Measurements from ENCODE around the gene PRUNE1. TPM values are rescaled to one million over a fixed set of nuclear protein-coding genes. Genes with fewer than 3 reads are reported as not detected.

PRUNE1 gene
- total RNA-seq, 4 donors from 2014 or later = 24.0 to 35.6 (median 29.1) TPM

DNA sequence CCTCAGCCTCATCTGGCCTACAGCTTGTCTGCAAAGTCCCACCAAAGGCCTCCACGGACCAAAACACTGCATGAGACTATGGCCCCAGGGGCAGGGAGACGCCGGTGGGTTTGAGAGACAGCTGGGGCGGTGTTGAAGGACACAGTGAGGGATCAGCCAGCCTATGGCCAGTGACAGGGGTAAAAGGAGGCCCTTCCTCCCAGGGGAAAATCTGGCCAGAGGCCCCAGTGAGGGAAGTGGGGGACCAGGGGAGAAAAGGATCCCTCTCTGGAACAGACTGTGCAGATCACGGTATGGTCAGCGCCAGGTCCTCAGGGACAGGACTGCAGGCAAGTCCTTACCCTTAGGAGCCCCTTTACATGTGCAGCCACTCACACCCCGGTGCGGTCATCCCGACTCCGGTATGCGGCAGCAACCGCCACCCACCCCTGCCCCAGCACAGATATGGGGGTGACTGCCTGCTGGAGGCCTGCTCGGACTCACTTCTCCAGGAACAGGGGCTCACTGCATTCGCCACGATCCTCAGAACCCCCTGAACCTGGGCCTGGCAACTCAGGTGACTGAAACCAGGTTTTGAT is 34.9 kb upstream of the PRUNE1 start:
- peaks cover 45 to 50% of the 10 kb centered on the region in 2 donors for H3K4me1 ChIP-seq
- peak overlapping the region; percentile 89 to 96 (median 92) for H3K27ac ChIP-seq
- H3K4me3 ChIP-seq = peak overlapping the region; percentile 61 to 91 (median 86)
- no peaks in the 10 kb centered on the region for H3K27me3 ChIP-seq
- no peaks in the 10 kb centered on the region for H3K9me3 ChIP-seq
- peaks cover 0 to 11% of the 10 kb centered on the region in 2 donors for H3K36me3 ChIP-seq
- ATAC-seq (no peak), DNase-seq (peak in 1 of 2 donors; percentile 29)
- in situ Hi-C loops (cut with MboI; ENCODE audit: low sequenced_read_pairs in 4 of 4) = no loop called here
- TF ChIP-seq, protein P1, sequence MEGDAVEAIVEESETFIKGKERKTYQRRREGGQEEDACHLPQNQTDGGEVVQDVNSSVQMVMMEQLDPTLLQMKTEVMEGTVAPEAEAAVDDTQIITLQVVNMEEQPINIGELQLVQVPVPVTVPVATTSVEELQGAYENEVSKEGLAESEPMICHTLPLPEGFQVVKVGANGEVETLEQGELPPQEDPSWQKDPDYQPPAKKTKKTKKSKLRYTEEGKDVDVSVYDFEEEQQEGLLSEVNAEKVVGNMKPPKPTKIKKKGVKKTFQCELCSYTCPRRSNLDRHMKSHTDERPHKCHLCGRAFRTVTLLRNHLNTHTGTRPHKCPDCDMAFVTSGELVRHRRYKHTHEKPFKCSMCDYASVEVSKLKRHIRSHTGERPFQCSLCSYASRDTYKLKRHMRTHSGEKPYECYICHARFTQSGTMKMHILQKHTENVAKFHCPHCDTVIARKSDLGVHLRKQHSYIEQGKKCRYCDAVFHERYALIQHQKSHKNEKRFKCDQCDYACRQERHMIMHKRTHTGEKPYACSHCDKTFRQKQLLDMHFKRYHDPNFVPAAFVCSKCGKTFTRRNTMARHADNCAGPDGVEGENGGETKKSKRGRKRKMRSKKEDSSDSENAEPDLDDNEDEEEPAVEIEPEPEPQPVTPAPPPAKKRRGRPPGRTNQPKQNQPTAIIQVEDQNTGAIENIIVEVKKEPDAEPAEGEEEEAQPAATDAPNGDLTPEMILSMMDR (IDR thresholded peaks at IDR 0.05 in 4 of 5, conservative IDR thresholded peaks at IDR 0.05 in 1 of 5) = no peak
- TF ChIP-seq POLR2A (IDR thresholded peaks at IDR 0.05) = no peak
- intact Hi-C loops (cut with DNase I; ENCODE audit: low total_unique reads) = loop anchor here (5.0 kb wide), 2 partner anchors 34 to 411 kb away; partner anchors contain the start of genes MINDY1 and PRUNE1

DNA sequence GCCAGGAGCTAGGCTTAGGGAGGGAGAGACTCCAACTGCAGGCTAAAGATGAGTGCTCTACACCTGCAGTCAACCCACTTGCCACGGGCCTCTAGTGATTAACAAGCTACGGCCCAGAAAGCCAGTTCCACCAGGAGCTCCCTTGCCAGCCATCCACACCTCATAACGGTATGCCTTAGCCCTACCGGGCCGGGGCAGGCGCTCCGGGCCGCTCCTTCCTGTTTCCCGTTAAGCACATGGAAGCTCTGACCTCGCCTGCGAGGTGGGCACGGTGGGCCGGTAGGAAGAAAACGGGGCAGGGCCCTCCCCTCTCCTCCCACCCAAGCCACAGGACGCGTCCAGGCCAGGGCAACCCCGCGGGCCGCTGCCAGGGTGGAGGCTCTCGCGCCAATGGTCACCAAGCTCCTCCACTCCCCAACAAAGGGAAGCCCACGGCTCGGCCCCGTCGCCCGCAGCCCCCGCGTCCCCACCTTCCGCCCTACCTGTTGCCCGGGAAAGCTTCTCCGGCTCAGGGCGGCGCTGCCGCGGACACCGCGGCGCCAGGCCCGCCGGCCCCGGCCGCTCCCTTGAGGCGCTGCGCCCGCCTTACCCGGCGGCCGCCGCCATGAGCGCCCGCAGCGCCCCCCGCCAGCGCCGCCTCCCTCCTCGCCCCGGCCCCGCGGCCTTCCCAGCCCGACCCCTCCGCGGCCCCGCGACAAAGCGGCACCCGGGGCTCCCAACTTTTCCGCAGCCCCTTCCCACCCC is 34.2 kb upstream of the PRUNE1 start:
- intact Hi-C loops (cut with DNase I; ENCODE audit: low total_unique reads) = loop anchor here (5.0 kb wide), 2 partner anchors 33 to 412 kb away; partner anchors contain the start of genes MINDY1 and PRUNE1
- Histone ChIP-seq H3K27me3 (no peaks in the 10 kb centered on the region), H3K9me3 (no peaks in the 10 kb centered on the region), H3K4me3 (peak overlapping the region; percentile 61 to 91 (median 86)), H3K36me3 (peaks cover 0 to 4% of the 10 kb centered on the region in 2 donors), H3K4me1 (peaks cover 45 to 50% of the 10 kb centered on the region in 2 donors), H3K27ac (peak overlapping the region; percentile 89 to 96 (median 92))
- TF ChIP-seq, protein P1 (IDR thresholded peaks at IDR 0.05 in 4 of 5, conservative IDR thresholded peaks at IDR 0.05 in 1 of 5) = peak in 1 of 5 experiments; percentile 4
- no peak for TF ChIP-seq POLR2A (IDR thresholded peaks at IDR 0.05)
- ATAC-seq (peak; percentile 49 to 61), DNase-seq (peak in 1 of 2 donors; percentile 41)
- in situ Hi-C loops (cut with MboI; ENCODE audit: low sequenced_read_pairs in 4 of 4) = no loop called here

DNA sequence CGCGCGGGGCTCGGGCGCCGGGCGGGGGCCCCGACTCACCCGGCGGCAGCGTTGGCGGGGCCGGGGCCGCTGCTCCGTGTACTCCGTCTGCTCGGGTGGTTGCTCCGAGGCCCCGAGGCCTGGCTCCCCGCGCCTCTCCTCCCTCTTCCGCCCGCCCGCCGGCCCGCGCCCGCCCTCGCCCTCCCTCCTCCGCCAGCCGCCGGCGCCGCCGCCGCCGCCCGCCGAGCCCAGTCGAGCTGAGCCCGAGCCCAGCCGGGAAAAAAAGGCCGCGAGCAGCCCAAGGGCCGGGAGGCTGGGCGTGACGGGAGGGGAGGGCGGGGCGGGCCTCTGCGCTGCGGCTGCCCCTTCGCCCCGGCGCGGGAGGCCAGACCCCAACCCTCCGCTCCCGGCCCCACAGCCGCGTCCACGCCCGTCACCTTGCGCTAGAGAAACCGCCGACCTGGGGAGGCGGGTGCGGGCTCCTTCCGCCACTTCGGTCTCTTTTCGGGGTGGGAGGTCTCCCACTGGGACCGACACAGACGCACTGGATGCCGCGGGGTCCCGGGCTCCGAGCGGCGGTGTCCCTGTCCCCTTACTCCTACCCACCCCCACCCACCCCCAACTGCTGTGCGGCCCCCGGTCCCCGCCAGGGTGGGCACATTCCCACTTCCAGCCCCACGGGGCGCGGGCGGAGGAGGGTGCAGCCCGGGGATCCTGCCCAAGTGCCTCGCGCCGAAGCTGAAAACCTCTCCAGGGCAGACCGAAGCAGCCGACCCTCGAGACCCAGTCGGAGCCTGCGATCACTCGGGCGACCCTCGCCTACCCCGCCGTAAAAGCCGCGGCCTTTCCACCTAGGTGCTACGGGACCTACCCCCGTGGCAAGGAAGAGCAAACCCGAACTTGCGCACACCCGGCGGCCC is 33.4 kb upstream of the PRUNE1 start, which contains the start of gene CERS2:
Gene CERS2, minus strand, starts transcription at position 256 of the 899 bp plus-strand sequence. CDS start 5,745 bp downstream, outside the sequence.
- peak within 1 kb of the TSS; percentile 89 to 96 (median 92) for H3K27ac ChIP-seq
- intact Hi-C loops (cut with DNase I; ENCODE audit: low total_unique reads) (loop anchor here (5.0 kb wide), 4 partner anchors 32 to 413 kb away; partner anchors contain the start of genes ENSA, GOLPH3L, MINDY1 and PRUNE1), in situ Hi-C loops (cut with MboI; ENCODE audit: low sequenced_read_pairs in 4 of 4) (no loop called here)
- H3K4me1 ChIP-seq = peaks cover 51 to 54% of the 10 kb centered on the region in 2 donors
- no peaks in the 10 kb centered on the region for H3K27me3 ChIP-seq
- ATAC-seq = peak; percentile 59 to 67
- peak within 1 kb of the TSS; percentile 61 to 91 (median 86) for H3K4me3 ChIP-seq
- H3K9me3 ChIP-seq = no peaks in the 10 kb centered on the region
- H3K36me3 ChIP-seq = no peaks in the 10 kb centered on the region
- peak; percentile 71 to 73 for TF ChIP-seq POLR2A (IDR thresholded peaks at IDR 0.05)
- TF ChIP-seq, protein P1 (IDR thresholded peaks at IDR 0.05 in 4 of 5, conservative IDR thresholded peaks at IDR 0.05 in 1 of 5) = peak in 1 of 5 experiments; percentile 27
- peak; percentile 61 to 79 for DNase-seq

DNA sequence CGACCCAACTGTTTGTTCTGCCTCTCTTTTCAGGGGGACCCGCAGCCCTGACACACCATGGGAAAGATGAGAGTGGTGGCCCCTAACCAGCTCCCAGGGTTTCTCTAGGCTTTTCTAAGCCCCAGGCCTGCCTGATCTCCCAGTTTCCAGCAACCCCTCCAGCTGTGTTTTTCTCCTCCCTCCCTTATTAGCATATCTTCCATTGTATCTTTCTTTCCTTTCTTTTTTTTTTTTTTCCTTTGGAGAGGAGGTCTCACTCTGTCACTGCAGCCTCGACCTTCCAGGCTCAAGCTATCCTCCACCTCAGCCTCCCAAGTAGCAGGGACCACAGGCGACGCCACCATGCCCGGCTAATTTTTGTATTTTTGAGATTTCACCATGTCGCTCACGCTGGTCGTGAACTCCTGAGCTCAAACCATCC is 31.8 kb upstream of the PRUNE1 start:
- intact Hi-C loops (cut with DNase I; ENCODE audit: low total_unique reads) (loop anchor here (2.0 to 5.0 kb wide), 3 partner anchors 50 to 349 kb away; partner anchors contain the start of genes ENSA, GOLPH3L and SETDB1), in situ Hi-C loops (cut with MboI; ENCODE audit: low sequenced_read_pairs in 4 of 4) (no loop called here)
- Histone ChIP-seq H3K9me3 (no peaks in the 10 kb centered on the region), H3K36me3 (no peaks in the 10 kb centered on the region), H3K27me3 (no peaks in the 10 kb centered on the region), H3K27ac (peak overlapping the region; percentile 73 to 95 (median 83)), H3K4me1 (peaks cover 41 to 42% of the 10 kb centered on the region in 2 donors), H3K4me3 (no peak overlapping the region)
- TF ChIP-seq POLR2A (IDR thresholded peaks at IDR 0.05) = no peak
- TF ChIP-seq, protein P1 (IDR thresholded peaks at IDR 0.05 in 4 of 5, conservative IDR thresholded peaks at IDR 0.05 in 1 of 5) = no peak
- DNase-seq (no peak), ATAC-seq (no peak)

Measured in gastrocnemius medialis (tissue), 4 donors.